MCF 10A (cell line): ENCODE results near the gene GOLGA2. TPM values are rescaled to one million over a fixed set of nuclear protein-coding genes. Genes with fewer than 3 reads are reported as not detected.
"Not testable (repeated sequence)": the region's sequence is repeated elsewhere in the genome, so short reads cannot be mapped to it uniquely, and the experiment has no call there.

Source experiments
- BruUV-seq: library from RNA; stranded (reverse); fragments of 400-500 nt; replicated peaks from 2 replicates; lab custom pipeline; 2021; lab: Mats Ljungman, UMichigan
- CTCF ChIA-PET: fragments of 300-600 bp; sonication (Branson Sonifier 250); formaldehyde crosslinking; extraction: SDS; loops from one replicate; lab custom pipeline; 2021; ENCODE audit warnings: antibody characterized with exemption, inconsistent platforms; lab: Yijun Ruan, JAX
- POLR2A ChIA-PET: fragments of 300-600, 350-650 bp; sonication (Branson Sonifier 250); formaldehyde crosslinking; extraction: SDS; loops from one replicate; lab custom pipeline; 2020; ENCODE audit warnings: antibody characterized with exemption, inconsistent platforms; lab: Yijun Ruan, JAX
- DNase-seq: peaks from one replicate; pipeline ENCODE4 v3.0.0-alpha.2; 2018; ENCODE audit not compliant: unreplicated experiment
- H3K27ac Mint-ChIP-seq: one replicate; pipeline ENCODE4 v1.8.0; 2022; ENCODE audit warnings: mild to moderate bottlenecking, low read depth, mixed read lengths; ENCODE audit not compliant: unreplicated experiment
- H3K27me3 Mint-ChIP-seq: one replicate; pipeline ENCODE4 v1.8.0; 2022; ENCODE audit warnings: mixed read lengths; ENCODE audit not compliant: insufficient read depth, unreplicated experiment
- H3K36me3 Mint-ChIP-seq: one replicate; pipeline ENCODE4 v1.8.0; 2022; ENCODE audit warnings: mild to moderate bottlenecking, moderate library complexity, mixed read lengths; ENCODE audit not compliant: insufficient read depth, unreplicated experiment
- H3K4me1 Mint-ChIP-seq: one replicate; pipeline ENCODE4 v1.8.0; 2022; ENCODE audit warnings: mixed read lengths; ENCODE audit not compliant: insufficient read depth, unreplicated experiment
- H3K4me3 Mint-ChIP-seq: one replicate; pipeline ENCODE4 v1.8.0; 2022; ENCODE audit warnings: mild to moderate bottlenecking, moderate library complexity, mixed read lengths; ENCODE audit not compliant: unreplicated experiment
- H3K9me3 Mint-ChIP-seq: one replicate; pipeline ENCODE4 v1.8.0; 2022; ENCODE audit warnings: mixed read lengths; ENCODE audit not compliant: unreplicated experiment
- CTCF ChIP-seq: fragments of 200-600 bp; IDR thresholded peaks from one replicate; pipeline ENCODE4 v1.8.0; 2022; ENCODE audit warnings: antibody characterized with exemption, mild to moderate bottlenecking; ENCODE audit not compliant: unreplicated experiment
- intact Hi-C: fragments of 100-400 bp; cut with micrococcal nuclease; formaldehyde crosslinking; loops from 2 replicates; pipeline ENCODE4 v1.14.1; 2022
- total RNA-seq: library from RNA; stranded (reverse); gene quantifications from 2 replicates; pipeline ENCODE4 v1.2.3, GENCODE V29; 2022

The GOLGA2 gene
- total RNA-seq, 1 experiment from 2014 or later: 124 TPM

GRCh38 chr9:128233817-128234406 is 41.9 kb downstream of the GOLGA2 start:
- Mint-ChIP-seq H3K4me3 (no peak overlapping the region), H3K36me3 (no peaks in the 10 kb centered on the region), H3K9me3 (no peaks in the 10 kb centered on the region), H3K4me1 (no peaks in the 10 kb centered on the region), H3K27me3 (peaks cover 17% of the 10 kb centered on the region), H3K27ac (no peak overlapping the region)
- no peak for DNase-seq
- TF ChIP-seq CTCF: no peak
- intact Hi-C loops: no loop called here
- BruUV-seq: no TSS peak
- CTCF ChIA-PET: no interaction called here
- POLR2A ChIA-PET: interaction anchor here (0.8 kb wide), 1 partner anchor 16 kb away, joined by 3 read pairs; no protein-coding TSS in a partner anchor

- ChIA-PET CTCF (no interaction called here), POLR2A (interaction anchor here (0.8 kb wide), 1 partner anchor 18 kb away, joined by 3 read pairs; no protein-coding TSS in a partner anchor)
- TF ChIP-seq CTCF: no peak
- Mint-ChIP-seq H3K4me1 (no peaks in the 10 kb centered on the region), H3K4me3 (no peak overlapping the region), H3K27ac (no peak overlapping the region), H3K27me3 (peaks cover 12% of the 10 kb centered on the region), H3K36me3 (no peaks in the 10 kb centered on the region), H3K9me3 (no peaks in the 10 kb centered on the region)
- no TSS peak for BruUV-seq
- DNase-seq: no peak
- intact Hi-C loops: no loop called here
Measured at GRCh38 chr9:128232528-128233428, 43.0 kb downstream of the GOLGA2 start.

- H3K4me3 Mint-ChIP-seq: no peak overlapping the region
- BruUV-seq: no TSS peak
- ChIA-PET POLR2A (no interaction called here), CTCF (interaction anchor here (0.6 kb wide), 1 partner anchor 110 kb away, joined by 3 read pairs; no protein-coding TSS in a partner anchor)
- H3K27ac Mint-ChIP-seq: no peak overlapping the region
- no peaks in the 10 kb centered on the region for H3K9me3 Mint-ChIP-seq
- no peaks in the 10 kb centered on the region for H3K4me1 Mint-ChIP-seq
- intact Hi-C loops: no loop called here
- DNase-seq: no peak
- H3K36me3 Mint-ChIP-seq: no peaks in the 10 kb centered on the region
- H3K27me3 Mint-ChIP-seq: peaks cover 12% of the 10 kb centered on the region
- TF ChIP-seq CTCF: no peak
Measured at GRCh38 chr9:128231638-128232527, 43.9 kb downstream of the GOLGA2 start.

GRCh38 chr9:128230897-128231296 is 44.9 kb downstream of the GOLGA2 start:
- DNase-seq, intact Hi-C loops, BruUV-seq, H3K27ac Mint-ChIP-seq, H3K4me3 Mint-ChIP-seq, H3K4me1 Mint-ChIP-seq, H3K36me3 Mint-ChIP-seq, H3K9me3 Mint-ChIP-seq, POLR2A ChIA-PET, CTCF ChIA-PET: not testable (repeated sequence)
- peaks cover 19% of the 10 kb centered on the region for H3K27me3 Mint-ChIP-seq
